OCI-LY7 (cell line): ENCODE measurements around the gene POMGNT2. TPM values are rescaled to one million over a fixed set of nuclear protein-coding genes. Genes with fewer than 3 reads are reported as not detected.

Experiments used
- BruUV-seq: library from RNA; stranded (reverse); fragments of 400-500 nt; replicated peaks from 2 replicates; lab custom pipeline; 2021; lab: Mats Ljungman, UMichigan
- CTCF ChIA-PET: fragments of 300-600 bp; sonication (Branson Sonifier 250); formaldehyde crosslinking; loops from one replicate; lab custom pipeline; 2022; ENCODE audit warnings: antibody characterized with exemption; ENCODE audit not compliant: unreplicated experiment; lab: Charles Lee
- POLR2A ChIA-PET: fragments of 300-600 bp; sonication (Branson Sonifier 250); formaldehyde crosslinking; loops from one replicate; lab custom pipeline; 2022; ENCODE audit warnings: antibody characterized with exemption; lab: Charles Lee
- DNase-seq: peaks from one replicate; pipeline ENCODE4 v3.0.0-alpha.2; 2015; ENCODE audit warnings: low spot score
- H2AFZ ChIP-seq: fragments of 200-600 bp; sonication (generic), shearing (Covaris generic); 2 replicates; pipeline ENCODE4 v1.6.1; 2014; ENCODE audit warnings: mild to moderate bottlenecking, antibody characterized with exemption, low read length, moderate library complexity
- H3K27ac ChIP-seq: fragments of 200-600 bp; sonication (generic); 2 replicates; pipeline ENCODE4 v1.5.1; 2014; ENCODE audit warnings: mixed run types, low read depth, mild to moderate bottlenecking, moderate library complexity, low read length, inconsistent platforms; ENCODE audit not compliant: poor library complexity, severe bottlenecking
- H3K36me3 ChIP-seq: fragments of 200-600 bp; sonication (generic); 2 replicates; pipeline ENCODE4 v1.6.1; 2014; ENCODE audit warnings: mild to moderate bottlenecking, antibody characterized with exemption, low read length, moderate library complexity, mixed read lengths; ENCODE audit not compliant: insufficient read depth
- H3K4me1 ChIP-seq: fragments of 200-600 bp; sonication (generic); 2 replicates; pipeline ENCODE4 v1.5.1; 2014; ENCODE audit warnings: mild to moderate bottlenecking, low read length; ENCODE audit not compliant: insufficient read depth, poor library complexity, severe bottlenecking
- H3K4me2 ChIP-seq: fragments of 200-600 bp; sonication (generic); 2 replicates; pipeline ENCODE4 v1.6.1; 2014; ENCODE audit warnings: mild to moderate bottlenecking, low read length
- H3K4me3 ChIP-seq: fragments of 200-600 bp; sonication (generic); 2 replicates; pipeline ENCODE4 v1.5.1; 2014; ENCODE audit warnings: mild to moderate bottlenecking, low read depth, low read length; ENCODE audit not compliant: poor library complexity, severe bottlenecking
- H3K79me2 ChIP-seq: fragments of 200-600 bp; sonication (generic); 2 replicates; pipeline ENCODE4 v1.6.1; 2016; ENCODE audit warnings: low read depth, mild to moderate bottlenecking, low read length, moderate library complexity, mixed read lengths; ENCODE audit not compliant: insufficient read depth
- H3K9me2 ChIP-seq: fragments of 200-600 bp; sonication (generic); 2 replicates; pipeline ENCODE4 v1.6.1; 2016; ENCODE audit warnings: mild to moderate bottlenecking, low read length, mixed read lengths; ENCODE audit not compliant: insufficient read depth
- H3K9me3 ChIP-seq: fragments of 200-600 bp; sonication (generic); 2 replicates; pipeline ENCODE4 v1.6.1; 2014; ENCODE audit warnings: mild to moderate bottlenecking, mixed run types, low read length, mixed read lengths
- H4K20me1 ChIP-seq: fragments of 200-600 bp; sonication (generic); 2 replicates; pipeline ENCODE4 v1.6.1; 2014; ENCODE audit warnings: mild to moderate bottlenecking, antibody characterized with exemption, low read length, moderate library complexity, mixed read lengths; ENCODE audit not compliant: insufficient read depth
- EZH2phosphoT487 ChIP-seq: fragments of 200-600 bp; sonication (generic); IDR thresholded peaks from 2 replicates; pipeline ENCODE4 v1.6.1; 2018; ENCODE audit warnings: low read depth, borderline replicate concordance, mild to moderate bottlenecking, mixed run types, antibody characterized with exemption, low read length, moderate library complexity, mixed read lengths
- intact Hi-C: fragments of 100-400 bp; cut with micrococcal nuclease; formaldehyde crosslinking; loops from one replicate; pipeline ENCODE4 v1.10.0; 2022; ENCODE audit not compliant: unreplicated experiment
- total RNA-seq, 2 experiments: library from RNA; depleted of rRNA in 1 of 2; stranded (reverse); fragments of >200 nt in 1 of 2; shearing (Covaris generic) in 1 of 2; gene quantifications; 2 replicates each; pipeline ENCODE4 v1.2.3, GENCODE V29; 2014 to 2022
- TF ChIP-seq, protein P1 (sequence below): fragments of 200-600 bp; sonication (generic); conservative IDR thresholded peaks from 2 replicates; pipeline ENCODE4 v1.5.1; 2014; ENCODE audit warnings: mild to moderate bottlenecking, antibody characterized with exemption, low read length, moderate library complexity, mixed read lengths

Gene POMGNT2
- total RNA-seq, 2 experiments from 2014 or later, result not detected

GRCh38 chr3:43091481-43091880, 14.4 kb downstream of the POMGNT2 start:
- POLR2A ChIA-PET, result interaction anchor here (0.6 kb wide), 1 partner anchor 473 kb away, joined by 4 read pairs; no protein-coding TSS in a partner anchor
- no TSS peak for BruUV-seq
- intact Hi-C loops, result no loop called here

DNA sequence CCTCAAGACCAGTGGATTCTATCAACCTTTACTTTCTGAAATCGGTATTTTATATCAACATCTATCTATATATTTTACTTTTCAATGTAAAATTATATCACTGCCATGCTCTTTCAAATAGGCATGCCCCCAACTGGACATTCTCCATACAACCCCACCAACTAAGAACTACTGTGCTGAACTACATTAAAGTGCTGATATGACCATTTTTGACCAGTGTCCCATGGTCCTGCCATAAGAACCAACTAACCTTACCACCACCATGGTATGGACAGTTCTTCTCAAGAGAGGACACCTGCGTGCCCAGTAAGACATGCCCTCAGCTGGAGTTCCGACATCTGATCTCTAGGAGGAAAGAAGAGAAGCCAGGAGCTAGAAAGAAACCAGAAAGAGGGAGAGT, 15.6 kb downstream of the POMGNT2 start:
- Histone ChIP-seq H3K9me2 (no peaks in the 10 kb centered on the region), H3K27ac (no peak overlapping the region), H3K79me2 (no peaks in the 10 kb centered on the region), H3K36me3 (no peaks in the 10 kb centered on the region), H3K9me3 (no peaks in the 10 kb centered on the region), H3K4me2 (no peak overlapping the region), H4K20me1 (no peaks in the 10 kb centered on the region), H3K4me1 (no peaks in the 10 kb centered on the region), H3K4me3 (no peak overlapping the region), H2AFZ (no peak overlapping the region)
- CTCF ChIA-PET, result no interaction called here
- POLR2A ChIA-PET, result no interaction called here
- DNase-seq, result no peak
- intact Hi-C loops, result no loop called here
- TF ChIP-seq, protein P1, sequence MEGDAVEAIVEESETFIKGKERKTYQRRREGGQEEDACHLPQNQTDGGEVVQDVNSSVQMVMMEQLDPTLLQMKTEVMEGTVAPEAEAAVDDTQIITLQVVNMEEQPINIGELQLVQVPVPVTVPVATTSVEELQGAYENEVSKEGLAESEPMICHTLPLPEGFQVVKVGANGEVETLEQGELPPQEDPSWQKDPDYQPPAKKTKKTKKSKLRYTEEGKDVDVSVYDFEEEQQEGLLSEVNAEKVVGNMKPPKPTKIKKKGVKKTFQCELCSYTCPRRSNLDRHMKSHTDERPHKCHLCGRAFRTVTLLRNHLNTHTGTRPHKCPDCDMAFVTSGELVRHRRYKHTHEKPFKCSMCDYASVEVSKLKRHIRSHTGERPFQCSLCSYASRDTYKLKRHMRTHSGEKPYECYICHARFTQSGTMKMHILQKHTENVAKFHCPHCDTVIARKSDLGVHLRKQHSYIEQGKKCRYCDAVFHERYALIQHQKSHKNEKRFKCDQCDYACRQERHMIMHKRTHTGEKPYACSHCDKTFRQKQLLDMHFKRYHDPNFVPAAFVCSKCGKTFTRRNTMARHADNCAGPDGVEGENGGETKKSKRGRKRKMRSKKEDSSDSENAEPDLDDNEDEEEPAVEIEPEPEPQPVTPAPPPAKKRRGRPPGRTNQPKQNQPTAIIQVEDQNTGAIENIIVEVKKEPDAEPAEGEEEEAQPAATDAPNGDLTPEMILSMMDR, result no peak
- no peak for TF ChIP-seq EZH2phosphoT487
- no TSS peak for BruUV-seq

More at GRCh38 chr3:43091481-43091880, 14.4 kb downstream of the POMGNT2 start:
- no peak for DNase-seq
- Histone ChIP-seq H3K9me2 (no peaks in the 10 kb centered on the region), H3K27ac (no peak overlapping the region), H3K36me3 (no peaks in the 10 kb centered on the region), H3K4me1 (no peaks in the 10 kb centered on the region), H4K20me1 (no peaks in the 10 kb centered on the region), H3K9me3 (no peaks in the 10 kb centered on the region), H2AFZ (no peak overlapping the region), H3K4me3 (no peak overlapping the region), H3K4me2 (no peak overlapping the region), H3K79me2 (no peaks in the 10 kb centered on the region)
- CTCF ChIA-PET, result no interaction called here
- TF ChIP-seq EZH2phosphoT487, result no peak
- TF ChIP-seq, protein P1, result no peak

DNA sequence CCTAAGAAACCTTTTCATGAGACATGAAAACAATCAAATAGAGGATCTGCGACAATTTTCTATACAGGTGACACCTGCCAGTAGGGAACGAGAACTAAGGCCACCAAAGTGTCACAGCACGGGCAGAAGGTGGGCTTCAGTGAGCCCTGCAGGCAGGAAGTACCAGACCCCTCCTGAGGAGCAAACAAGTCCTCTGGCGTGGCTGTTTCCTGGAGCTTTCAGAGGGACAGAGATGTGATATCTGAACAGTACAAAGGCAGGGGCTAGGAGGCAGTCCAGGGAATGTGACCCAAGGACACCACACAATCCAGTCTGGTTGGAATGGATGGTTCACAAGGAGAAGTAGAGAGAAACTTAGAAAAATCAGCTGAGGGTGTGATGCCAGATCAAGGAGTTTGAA, 16.8 kb downstream of the POMGNT2 start:
- Histone ChIP-seq H3K4me2 (no peak overlapping the region), H3K79me2 (no peaks in the 10 kb centered on the region), H3K27ac (no peak overlapping the region), H2AFZ (no peak overlapping the region), H3K36me3 (no peaks in the 10 kb centered on the region), H4K20me1 (no peaks in the 10 kb centered on the region), H3K9me2 (no peaks in the 10 kb centered on the region), H3K4me3 (no peak overlapping the region), H3K4me1 (no peaks in the 10 kb centered on the region), H3K9me3 (no peaks in the 10 kb centered on the region)
- ChIA-PET POLR2A (no interaction called here), CTCF (no interaction called here)
- BruUV-seq, result no TSS peak
- intact Hi-C loops, result no loop called here
- no peak for DNase-seq
- TF ChIP-seq EZH2phosphoT487, result no peak
- TF ChIP-seq, protein P1, result no peak
